ENCODE data around the gene IGF1R.
A peak's percentile ranks its signal among the peaks of the same experiment; 100 is the strongest.

IGF1R gene

DNA sequence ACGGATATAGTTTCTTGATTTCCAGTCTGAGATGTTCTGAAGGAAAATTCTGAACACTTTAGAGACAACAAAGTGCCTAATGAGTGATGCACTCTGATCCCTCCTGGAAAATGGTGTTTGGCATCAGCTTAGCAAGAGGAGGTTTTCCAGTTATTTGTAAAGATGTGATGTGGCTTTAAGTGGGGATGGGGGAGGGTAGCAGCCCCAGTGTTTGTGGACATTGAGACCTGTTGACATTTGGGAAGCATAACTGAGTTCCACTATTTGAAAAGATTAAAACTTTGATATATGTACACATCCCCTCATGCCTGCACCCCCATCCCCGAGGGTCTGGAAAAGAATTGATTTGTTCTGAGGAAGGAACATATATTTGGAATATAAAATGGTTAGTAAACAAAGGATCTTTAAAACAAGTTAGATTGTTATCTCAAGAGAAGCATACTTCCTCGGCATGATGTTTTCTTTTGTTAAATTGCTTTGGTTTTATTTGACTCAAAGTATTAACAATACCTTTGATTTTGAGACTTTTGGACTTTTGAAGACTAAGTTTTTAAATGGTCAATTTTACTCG, 6.5 kb downstream of the IGF1R start:
- H3K4me3 ChIP-seq (ENCODE audit: low read depth, low read length): no peak overlapping the region
- TF ChIP-seq, protein P1, sequence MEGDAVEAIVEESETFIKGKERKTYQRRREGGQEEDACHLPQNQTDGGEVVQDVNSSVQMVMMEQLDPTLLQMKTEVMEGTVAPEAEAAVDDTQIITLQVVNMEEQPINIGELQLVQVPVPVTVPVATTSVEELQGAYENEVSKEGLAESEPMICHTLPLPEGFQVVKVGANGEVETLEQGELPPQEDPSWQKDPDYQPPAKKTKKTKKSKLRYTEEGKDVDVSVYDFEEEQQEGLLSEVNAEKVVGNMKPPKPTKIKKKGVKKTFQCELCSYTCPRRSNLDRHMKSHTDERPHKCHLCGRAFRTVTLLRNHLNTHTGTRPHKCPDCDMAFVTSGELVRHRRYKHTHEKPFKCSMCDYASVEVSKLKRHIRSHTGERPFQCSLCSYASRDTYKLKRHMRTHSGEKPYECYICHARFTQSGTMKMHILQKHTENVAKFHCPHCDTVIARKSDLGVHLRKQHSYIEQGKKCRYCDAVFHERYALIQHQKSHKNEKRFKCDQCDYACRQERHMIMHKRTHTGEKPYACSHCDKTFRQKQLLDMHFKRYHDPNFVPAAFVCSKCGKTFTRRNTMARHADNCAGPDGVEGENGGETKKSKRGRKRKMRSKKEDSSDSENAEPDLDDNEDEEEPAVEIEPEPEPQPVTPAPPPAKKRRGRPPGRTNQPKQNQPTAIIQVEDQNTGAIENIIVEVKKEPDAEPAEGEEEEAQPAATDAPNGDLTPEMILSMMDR (conservative IDR thresholded peaks at IDR 0.05; ENCODE audit: low read depth, low read length): no peak
- no peak for DNase-seq (ENCODE audit: low read depth)

DNA sequence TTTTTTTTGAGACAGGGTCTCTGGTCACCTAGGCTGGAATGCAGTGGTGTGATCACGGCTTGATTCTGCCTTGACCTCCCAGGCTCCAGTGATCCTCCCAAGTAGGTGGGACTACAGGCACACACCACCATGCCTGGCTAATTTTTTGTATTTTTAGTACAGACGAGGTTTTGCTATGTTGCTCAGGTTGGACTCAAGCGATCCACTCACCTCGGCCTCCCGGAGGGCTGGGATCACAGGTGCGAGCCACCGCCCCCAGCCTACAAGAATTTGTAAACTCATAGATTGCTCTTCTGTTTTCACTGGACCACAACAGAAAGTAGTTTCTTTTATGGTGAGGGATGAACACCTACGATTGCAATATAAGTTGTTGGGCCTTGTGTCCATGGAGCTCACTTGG, 7.4 kb downstream of the IGF1R start:
- DNase-seq (ENCODE audit: low read depth): no peak
- TF ChIP-seq, protein P1 (conservative IDR thresholded peaks at IDR 0.05; ENCODE audit: low read depth, low read length): no peak
- H3K4me3 ChIP-seq (ENCODE audit: low read depth, low read length): no peak overlapping the region

DNA sequence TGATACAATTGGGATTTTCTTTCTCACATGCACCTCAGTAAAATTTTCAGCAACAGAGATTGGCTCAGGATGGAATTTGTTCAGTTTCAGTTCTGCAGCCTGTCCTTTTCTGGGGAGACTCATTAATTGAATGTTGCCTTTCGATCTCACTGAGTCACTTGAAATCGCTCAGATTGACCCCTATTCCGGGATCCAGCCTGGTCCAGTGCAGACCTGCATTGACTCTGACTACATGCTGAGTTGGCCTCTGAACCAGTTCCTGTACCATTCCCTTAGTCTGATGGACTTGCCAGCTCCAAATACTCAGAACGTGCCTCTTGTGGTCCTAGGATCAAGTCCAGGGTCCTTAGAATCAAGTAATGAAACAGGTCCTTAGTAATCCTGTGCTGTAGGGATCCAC, 9.4 kb downstream of the IGF1R start:
- H3K4me3 ChIP-seq (ENCODE audit: low read depth, low read length): no peak overlapping the region
- DNase-seq (ENCODE audit: low read depth): no peak
- TF ChIP-seq, protein P1 (conservative IDR thresholded peaks at IDR 0.05; ENCODE audit: low read depth, low read length): no peak

DNA sequence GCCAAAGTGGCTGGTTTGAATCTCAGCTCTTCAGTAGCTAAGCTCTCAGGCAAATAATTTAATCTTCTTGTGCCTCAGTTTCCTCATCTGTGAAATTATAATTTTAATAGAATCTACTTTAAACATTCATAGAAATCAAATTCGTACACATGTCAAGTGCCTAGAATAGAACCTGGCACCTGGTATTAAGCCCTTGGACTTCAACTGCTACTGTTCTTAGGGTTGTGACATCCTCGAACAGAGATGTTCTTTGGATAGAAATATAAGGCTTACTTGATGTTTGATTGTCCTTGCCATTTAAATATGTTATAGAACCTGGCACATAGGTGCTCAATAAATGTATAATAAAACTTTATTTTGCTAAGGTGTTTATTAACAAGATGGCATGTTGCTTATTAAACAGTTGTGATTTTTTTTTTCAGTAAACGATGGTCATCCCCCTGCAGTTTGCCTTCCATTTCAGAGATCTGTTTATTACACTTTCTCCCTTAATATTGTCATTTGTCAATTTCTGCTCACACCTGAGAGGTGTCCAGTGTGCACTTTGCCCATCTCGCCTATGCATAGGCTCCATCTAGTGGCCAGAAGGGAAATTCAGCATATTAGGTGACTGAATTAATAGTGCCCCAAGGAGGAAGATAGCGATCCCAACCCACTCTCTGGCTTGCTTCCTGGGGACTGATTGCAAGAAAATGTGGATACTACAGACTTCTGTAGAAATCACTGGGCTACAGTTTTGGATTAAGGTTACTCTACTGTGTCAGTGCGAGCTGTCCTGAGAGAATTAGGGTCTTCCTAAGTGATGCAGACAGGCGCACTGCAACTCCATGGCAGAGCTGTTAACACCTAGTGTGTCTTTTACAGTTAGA, 10.7 kb downstream of the IGF1R start:
- TF ChIP-seq, protein P1 (conservative IDR thresholded peaks at IDR 0.05; ENCODE audit: low read depth, low read length): peak; percentile 93
- no peak overlapping the region for H3K4me3 ChIP-seq (ENCODE audit: low read depth, low read length)
- peak; percentile 64 for DNase-seq (ENCODE audit: low read depth)

DNA sequence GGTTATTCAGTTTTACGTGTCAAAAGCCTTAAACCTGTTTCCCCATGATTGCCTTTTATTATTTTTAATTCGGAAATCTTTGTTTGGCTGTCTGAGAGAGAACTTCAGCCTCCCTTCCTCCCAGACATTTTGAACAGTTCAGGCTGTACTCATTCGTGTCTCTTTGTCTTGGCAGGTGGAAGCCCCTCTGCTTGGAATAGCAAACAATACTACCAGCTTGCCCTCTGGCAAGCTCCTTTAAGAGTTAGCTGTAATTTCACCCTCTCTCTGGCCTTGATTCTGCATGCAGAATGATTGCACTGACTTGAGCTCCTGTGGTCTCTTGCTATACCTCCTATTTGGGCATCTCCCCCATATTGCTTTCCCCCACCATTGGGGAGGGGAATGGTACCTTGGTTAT, 11.7 kb downstream of the IGF1R start:
- no peak overlapping the region for H3K4me3 ChIP-seq (ENCODE audit: low read depth, low read length)
- TF ChIP-seq, protein P1 (conservative IDR thresholded peaks at IDR 0.05; ENCODE audit: low read depth, low read length): no peak
- no peak for DNase-seq (ENCODE audit: low read depth)

DNA sequence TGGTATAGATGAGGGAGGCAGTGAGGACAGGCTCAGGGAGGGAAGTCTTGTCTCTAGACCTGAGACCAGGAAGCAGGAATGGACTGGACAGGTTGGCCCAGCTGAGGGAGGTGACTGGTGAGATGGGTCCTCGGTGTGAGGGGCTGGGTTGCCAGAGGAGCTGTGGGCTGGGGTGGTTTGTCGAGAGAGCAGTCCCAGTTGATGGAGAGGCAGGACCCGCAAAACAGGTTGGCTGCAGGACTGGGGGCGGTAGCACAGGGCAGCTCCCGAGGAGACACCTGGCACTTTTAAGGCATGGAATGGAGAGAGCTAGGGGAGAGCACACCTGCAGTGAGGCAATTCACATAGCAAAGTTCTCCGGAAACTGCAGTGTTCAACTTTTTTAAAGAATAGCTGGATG, 14.7 kb downstream of the IGF1R start:
- no peak overlapping the region for H3K4me3 ChIP-seq (ENCODE audit: low read depth, low read length)
- no peak for DNase-seq (ENCODE audit: low read depth)
- TF ChIP-seq, protein P1 (conservative IDR thresholded peaks at IDR 0.05; ENCODE audit: low read depth, low read length): no peak

Measured in choroid plexus epithelial cell (primary cell).